Activated T-cell treated with anti-CD3 and anti-CD28 coated beads, Interleukin-2, amount 50 U/mL, for 48 hours (primary cell): ENCODE results near the gene EVC2.

ENCODE experiments used
- DNase-seq, 2 experiments: peaks; one replicate each; pipeline ENCODE4 v3.0.0-alpha.2; 2020

The EVC2 gene

DNA sequence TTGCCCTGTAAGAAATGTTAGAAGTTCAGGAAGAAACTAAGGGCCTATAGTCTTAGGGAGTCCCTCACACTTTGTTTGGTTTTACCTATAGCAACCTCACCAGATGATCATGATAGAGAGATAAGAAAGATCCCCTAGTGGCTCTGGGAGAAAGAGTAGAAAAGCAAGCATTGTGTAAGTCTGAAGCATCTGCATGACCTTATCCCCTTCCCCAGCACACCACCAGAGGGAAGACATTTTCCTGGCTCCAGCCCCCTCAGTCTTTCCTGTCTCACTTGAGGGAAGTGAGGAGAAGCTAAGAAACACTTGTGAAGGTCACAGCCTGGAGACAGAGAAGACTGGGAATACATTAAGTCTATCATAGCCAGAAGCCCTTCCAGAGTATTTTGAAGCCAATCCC, 154.0 kb downstream of the EVC2 start:
- DNase-seq = no peak

DNA sequence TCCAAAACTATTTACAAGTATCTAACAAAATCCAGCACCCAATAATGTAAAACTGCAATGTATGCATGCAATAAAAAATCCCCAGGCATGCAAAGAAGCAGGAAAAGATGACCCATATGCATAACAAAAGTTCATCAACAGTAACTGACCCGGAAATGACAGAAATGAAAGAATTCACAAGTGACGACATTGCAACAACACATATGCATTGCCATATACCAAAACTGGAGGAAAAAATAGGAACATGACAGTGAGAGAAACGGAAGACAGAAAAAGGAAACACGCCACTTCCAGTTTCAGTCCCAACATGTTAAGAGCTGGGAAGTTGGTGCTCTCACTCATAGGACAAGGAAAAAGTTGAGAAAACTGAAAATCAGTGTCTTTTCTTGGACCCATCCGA, 154.6 kb downstream of the EVC2 start:
- no peak for DNase-seq

- DNase-seq = no peak
Measured at GRCh38 chr4:5552451-5552850, 155.9 kb downstream of the EVC2 start.

GRCh38 chr4:5547651-5548249, 160.6 kb downstream of the EVC2 start:
- DNase-seq = no peak

GRCh38 chr4:5545271-5545670, 163.1 kb downstream of the EVC2 start:
- no peak for DNase-seq

- no peak for DNase-seq
Measured at GRCh38 chr4:5544762-5545161, 163.6 kb downstream of the EVC2 start.

DNA sequence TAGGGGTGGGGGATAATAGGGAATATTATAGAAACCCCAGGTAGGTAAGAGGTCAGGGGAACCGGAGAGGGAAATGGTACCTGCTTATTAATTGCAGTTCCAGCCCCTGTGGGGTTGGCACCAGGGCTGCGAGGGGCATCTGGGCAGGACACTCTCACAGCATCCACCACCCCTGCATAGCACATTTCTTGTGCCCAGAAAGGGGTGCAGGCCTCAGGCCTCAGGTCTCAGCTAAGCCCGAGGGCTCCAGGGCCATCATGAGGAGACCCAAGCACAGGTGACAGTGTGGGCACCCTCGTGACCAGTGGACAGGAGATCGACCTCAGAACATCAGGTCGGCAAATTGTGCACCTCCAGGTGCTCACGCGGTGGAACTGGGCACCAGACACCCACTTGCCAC, 164.7 kb downstream of the EVC2 start:
- no peak for DNase-seq

DNA sequence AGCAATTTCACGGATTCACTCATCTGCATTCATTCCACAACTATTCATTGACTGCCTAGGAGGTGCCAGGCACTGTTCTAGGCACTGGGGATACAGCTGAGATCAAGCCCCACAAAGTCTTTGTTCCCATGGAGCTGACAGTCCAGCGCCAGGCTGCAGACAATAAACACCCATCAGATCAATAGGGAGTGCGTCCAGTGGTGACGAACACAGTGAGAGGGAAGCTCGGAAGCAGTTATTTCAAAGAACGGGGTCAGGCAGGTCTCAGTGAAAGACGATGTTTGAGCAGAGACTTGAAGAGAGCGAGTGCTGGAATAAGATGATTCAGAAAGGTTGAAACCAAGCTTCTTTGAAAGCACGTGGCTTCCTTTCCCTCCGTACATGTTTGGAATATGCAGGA, 167.2 kb downstream of the EVC2 start:
- no peak for DNase-seq

GRCh38 chr4:5539584-5539983, 168.8 kb downstream of the EVC2 start:
- no peak for DNase-seq

GRCh38 chr4:5532100-5532499, 176.3 kb downstream of the EVC2 start:
- no peak for DNase-seq

- DNase-seq = no peak
Measured at GRCh38 chr4:5528031-5528436, 180.3 kb downstream of the EVC2 start.

DNA sequence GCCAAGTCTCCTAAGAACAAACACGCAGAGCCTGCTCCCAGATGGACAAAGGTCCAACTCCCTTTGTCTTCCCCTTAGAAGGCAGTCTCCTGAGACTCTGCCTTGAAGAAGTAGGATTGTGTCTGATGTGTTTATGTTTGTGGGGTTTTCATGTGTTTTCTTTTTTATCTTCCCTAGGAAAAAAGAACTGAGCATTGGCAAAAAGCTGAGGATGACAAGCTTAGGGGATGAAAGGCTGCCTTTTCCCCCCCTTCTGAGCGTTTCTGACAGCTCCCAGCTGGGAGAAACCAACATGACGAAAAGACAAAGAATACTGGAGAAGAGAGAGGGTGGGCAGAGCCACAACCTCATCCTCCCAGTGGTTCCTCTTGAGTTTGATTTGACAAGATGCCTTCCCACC, 181.1 kb downstream of the EVC2 start:
- no peak for DNase-seq

- no peak for DNase-seq
Measured at GRCh38 chr4:5526080-5526846, 182.1 kb downstream of the EVC2 start.

- no peak for DNase-seq
Measured at GRCh38 chr4:5524446-5525299, 183.7 kb downstream of the EVC2 start.

- DNase-seq = no peak
Measured at GRCh38 chr4:5517372-5517771, 191.0 kb downstream of the EVC2 start.

- DNase-seq = no peak
Measured at GRCh38 chr4:5515646-5516045, 192.7 kb downstream of the EVC2 start.
